Stimulated activated CD8-positive, alpha-beta memory T cell treated with anti-CD3 and anti-CD28 coated beads, Interleukin-12 subunit alpha, Interleukin-12 subunit beta, amount 100 ng/mL, for 24 hours (primary cell): ENCODE data around the gene CRAT.

Experiments used
- DNase-seq: peaks from one replicate; pipeline ENCODE4 v3.0.0-alpha.2; 2020; ENCODE audit errors: extremely low read depth

The CRAT gene

DNA sequence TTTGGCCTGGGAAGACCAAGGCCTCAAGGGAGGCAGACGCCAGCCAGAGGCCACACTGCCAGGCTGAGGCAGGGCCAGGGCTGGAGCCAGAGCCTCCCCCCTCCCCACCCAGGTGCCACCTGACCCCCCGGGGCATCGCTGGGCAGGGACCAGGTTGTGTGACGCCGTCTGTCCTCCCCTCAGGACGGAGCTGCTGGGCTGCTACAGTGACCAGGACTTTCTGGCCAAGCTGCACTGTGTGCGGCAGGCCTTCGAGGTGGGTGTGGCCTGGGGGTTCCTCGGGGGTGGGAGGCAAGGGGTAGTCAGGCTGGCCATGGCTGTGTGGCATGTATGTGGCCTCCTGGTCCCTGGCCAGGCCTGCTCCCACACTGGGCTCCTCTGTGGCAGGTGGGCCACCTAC lies 47.5 kb downstream of the CRAT start:
- no peak for DNase-seq

DNA sequence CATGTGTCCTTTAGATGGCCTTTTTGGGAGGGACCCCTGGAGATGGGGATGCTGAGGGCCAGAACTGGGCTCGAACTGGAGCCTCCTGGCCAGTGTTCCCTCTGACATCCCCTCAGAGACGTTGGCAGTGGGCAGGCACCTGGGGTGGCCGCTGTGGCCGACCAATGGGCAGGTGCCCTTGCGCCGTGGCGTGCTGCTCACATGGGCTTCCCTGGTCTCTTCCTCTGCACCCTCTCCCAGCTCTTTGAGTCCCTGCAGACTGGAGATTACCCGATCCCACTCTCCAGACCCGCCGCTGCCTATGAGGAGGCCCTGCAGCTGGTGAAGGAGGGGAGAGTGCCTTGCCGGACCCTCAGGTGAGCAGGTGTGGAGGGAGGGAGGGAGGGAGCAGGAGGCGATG lies 49.6 kb downstream of the CRAT start:
- no peak for DNase-seq

- no peak for DNase-seq
Measured at GRCh38 chr9:129059796-129060785, 50.5 kb downstream of the CRAT start.

GRCh38 chr9:129058965-129059795 lies 51.4 kb downstream of the CRAT start:
- DNase-seq = no peak

DNA sequence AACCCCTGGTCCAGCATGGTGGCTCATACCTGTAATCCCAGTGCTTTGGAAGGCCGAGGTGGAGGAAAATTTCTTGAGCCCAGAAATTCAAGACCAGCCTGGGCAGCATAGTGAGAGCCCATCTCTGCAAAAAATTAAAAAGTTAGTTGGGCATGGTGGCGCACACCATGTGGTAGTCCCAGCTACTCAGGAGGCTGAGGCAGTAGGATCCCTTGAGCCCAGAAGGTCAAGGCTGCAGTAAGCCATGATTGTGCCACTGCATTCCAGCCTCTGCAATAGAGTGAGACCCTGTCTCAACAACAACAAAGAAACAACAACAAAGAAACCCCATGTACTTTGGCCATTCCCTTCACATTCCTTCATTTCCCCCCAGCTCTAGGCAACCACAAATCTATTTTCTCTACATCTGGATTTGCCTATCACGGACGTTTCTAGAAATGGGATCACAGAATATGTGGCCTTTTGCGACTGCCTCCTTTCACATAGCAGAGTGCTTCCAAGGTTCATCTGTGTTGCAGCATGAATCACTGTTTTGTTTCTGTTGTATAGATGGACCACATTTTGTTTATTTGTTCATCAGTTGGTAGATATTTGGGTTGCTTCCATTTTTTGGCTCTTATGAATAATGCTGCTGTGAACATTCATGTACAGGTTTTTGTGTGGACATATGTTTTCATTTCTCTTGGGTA lies 56.3 kb downstream of the CRAT start:
- DNase-seq = no peak

DNA sequence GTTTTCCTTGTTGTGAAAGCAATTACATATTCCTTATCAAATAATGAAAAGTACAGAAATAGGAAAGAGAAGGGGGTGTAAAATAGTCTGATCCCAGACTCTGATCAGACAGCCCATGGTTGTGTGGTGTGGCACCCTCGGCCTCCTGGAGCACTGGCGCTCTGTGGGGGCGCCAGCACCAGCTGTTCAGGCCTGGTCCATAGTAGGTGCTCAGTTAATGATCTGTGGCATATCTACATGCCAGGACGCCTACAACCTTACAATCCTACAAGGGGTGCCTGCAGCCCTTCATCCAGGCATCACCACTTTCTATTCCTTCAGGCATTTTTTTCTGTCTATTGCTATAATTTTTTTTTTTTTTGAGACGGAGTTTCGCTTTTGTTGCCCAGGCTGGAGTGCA lies 57.6 kb downstream of the CRAT start:
- DNase-seq = no peak

DNA sequence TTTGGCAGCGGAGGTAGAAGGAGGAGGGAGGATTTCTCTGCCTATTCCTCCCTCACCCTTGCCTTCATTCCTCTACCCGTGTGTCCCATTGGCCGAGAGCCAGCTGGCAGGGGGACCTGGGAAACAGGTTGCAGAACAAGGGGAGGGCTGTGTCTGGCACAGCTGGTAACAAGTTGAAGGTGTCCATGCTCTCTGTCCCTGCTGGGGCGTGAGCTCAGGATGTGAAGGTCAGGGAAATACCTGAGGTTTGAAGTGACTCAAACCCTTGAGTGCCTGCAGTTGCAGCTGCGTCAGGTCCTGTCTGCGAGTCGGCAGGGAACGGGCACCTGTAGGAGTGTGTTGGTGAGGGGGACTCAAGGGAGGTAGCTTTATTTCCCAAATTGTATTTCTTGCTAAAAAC lies 58.0 kb downstream of the CRAT start:
- DNase-seq = no peak
